WERI-Rb-1 (cell line): ENCODE measurements around the gene SLC2A3.
"Not testable (repeated sequence)": the region's sequence is repeated elsewhere in the genome, so short reads cannot be mapped to it uniquely, and the experiment has no call there.

Experiments used
- DNase-seq: peaks from one replicate; pipeline ENCODE4 v3.0.0-alpha.2; 2020
- H3K27ac ChIP-seq: fragments of 250-450 bp; sonication (Bioruptor Pico); 2 replicates; pipeline ENCODE4 v1.5.1; 2020; ENCODE audit warnings: mild to moderate bottlenecking, moderate library complexity
- H3K27me3 ChIP-seq: fragments of 250-450 bp; sonication (Bioruptor Pico); 2 replicates; pipeline ENCODE4 v1.5.1; 2021; ENCODE audit warnings: mild to moderate bottlenecking, low read depth, moderate library complexity; ENCODE audit not compliant: insufficient read depth, severe bottlenecking
- H3K36me3 ChIP-seq: fragments of 250-450 bp; sonication (Bioruptor Pico); 2 replicates; pipeline ENCODE4 v1.5.1; 2020; ENCODE audit warnings: mild to moderate bottlenecking, moderate library complexity
- H3K4me3 ChIP-seq: 2 replicates; pipeline ENCODE4 v1.5.1; 2011; ENCODE audit warnings: low read depth, mild to moderate bottlenecking, control low read depth, low read length
- H3K9me3 ChIP-seq: fragments of 250-450 bp; sonication (Bioruptor Pico); 2 replicates; pipeline ENCODE4 v1.5.1; 2021; ENCODE audit warnings: mild to moderate bottlenecking, moderate library complexity; ENCODE audit not compliant: severe bottlenecking
- CTCF ChIP-seq: IDR thresholded peaks from 2 replicates; pipeline ENCODE4 v1.5.1; 2011; ENCODE audit warnings: low read depth, mild to moderate bottlenecking, control low read depth, inconsistent platforms, low read length

The SLC2A3 gene

DNA sequence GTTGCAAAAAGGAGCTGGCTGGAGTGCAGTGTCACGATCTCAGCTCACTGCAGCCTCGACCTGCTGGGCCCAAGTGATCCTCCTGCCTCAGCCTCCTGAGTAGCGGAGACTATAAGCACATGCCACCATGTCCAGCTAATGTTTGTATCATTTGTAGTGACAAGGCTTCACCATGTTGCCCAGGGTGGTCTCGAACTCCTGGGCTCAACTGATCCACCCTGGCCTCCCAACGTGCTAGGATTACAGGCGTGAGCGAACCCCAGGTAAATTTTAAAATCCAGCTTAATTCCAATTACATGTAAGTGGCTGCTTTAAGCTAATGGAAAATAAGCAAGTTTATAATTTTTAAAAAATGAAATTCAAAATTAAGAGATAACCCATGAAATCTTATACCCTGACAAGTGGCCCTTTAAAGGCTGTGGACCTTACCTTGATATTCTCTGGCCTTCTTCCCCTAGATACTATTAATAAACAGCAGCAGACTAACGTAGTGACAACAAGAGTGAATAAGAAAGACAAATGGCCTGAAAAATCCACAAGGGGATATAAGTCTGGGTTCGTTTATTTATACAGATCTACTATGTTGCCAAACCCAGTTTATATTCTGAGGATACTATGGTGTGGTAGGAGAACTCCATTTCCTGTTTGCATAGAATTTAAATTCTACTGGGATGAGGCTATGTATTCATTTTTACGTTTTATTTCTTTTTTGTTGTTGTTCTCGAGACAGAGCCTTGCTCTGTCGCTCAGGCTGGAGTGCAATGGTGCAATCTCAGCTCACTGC is 25.6 kb upstream of the SLC2A3 start:
- DNase-seq, result no peak
- Histone ChIP-seq H3K4me3 (no peak overlapping the region; the same call in 1 of the 2 replicates), H3K9me3 (no peaks in the 10 kb centered on the region), H3K27me3 (no peaks in the 10 kb centered on the region), H3K36me3 (no peaks in the 10 kb centered on the region), H3K27ac (no peak overlapping the region)
- TF ChIP-seq CTCF, result no peak

GRCh38 chr12:7959701-7960121 is 23.7 kb upstream of the SLC2A3 start:
- TF ChIP-seq CTCF, result no peak
- Histone ChIP-seq H3K9me3 (no peaks in the 10 kb centered on the region), H3K4me3 (no peak overlapping the region), H3K27me3 (no peaks in the 10 kb centered on the region), H3K36me3 (no peaks in the 10 kb centered on the region), H3K27ac (no peak overlapping the region; the same call in 1 of the 2 replicates)
- DNase-seq, result no peak

- Histone ChIP-seq H3K9me3 (no peaks in the 10 kb centered on the region), H3K27me3 (no peaks in the 10 kb centered on the region), H3K27ac (no peak overlapping the region), H3K36me3 (no peaks in the 10 kb centered on the region), H3K4me3 (no peak overlapping the region)
- no peak for DNase-seq
- no peak for TF ChIP-seq CTCF
These were observed 23.3 kb upstream of the SLC2A3 start for GRCh38 chr12:7959278-7959677.

- not testable (repeated sequence) for H3K9me3 ChIP-seq, H3K27me3 ChIP-seq, H3K27ac ChIP-seq, H3K36me3 ChIP-seq, DNase-seq, H3K4me3 ChIP-seq
These were observed 18.9 kb upstream of the SLC2A3 start for GRCh38 chr12:7954877-7955276.

GRCh38 chr12:7954418-7954817 is 18.4 kb upstream of the SLC2A3 start:
- H3K9me3 ChIP-seq, H3K27me3 ChIP-seq, H3K36me3 ChIP-seq, H3K27ac ChIP-seq, H3K4me3 ChIP-seq, DNase-seq: not testable (repeated sequence)

DNA sequence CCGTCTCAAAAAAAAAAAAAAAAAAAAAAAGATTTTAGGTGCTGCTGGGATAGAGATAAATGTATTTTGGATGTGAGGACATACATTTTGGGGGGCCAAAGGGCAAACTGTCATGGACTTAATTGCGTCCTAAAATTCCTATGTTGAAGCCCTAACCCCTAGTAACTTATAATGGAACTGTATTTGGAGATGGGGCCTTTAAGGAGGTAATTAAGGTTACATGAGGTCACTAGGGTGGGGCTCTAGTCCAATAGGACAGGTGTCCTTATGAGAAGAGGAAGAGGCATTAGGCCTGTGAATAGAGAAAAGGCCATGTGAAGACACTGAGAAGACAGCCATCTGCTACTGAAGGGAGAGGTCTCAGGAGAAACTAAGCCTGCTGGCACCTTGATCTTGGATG is 17.9 kb upstream of the SLC2A3 start:
- not testable (repeated sequence) for H3K4me3 ChIP-seq, DNase-seq

GRCh38 chr12:7951671-7952070 is 15.7 kb upstream of the SLC2A3 start:
- Histone ChIP-seq H3K4me3 (no peak overlapping the region), H3K27me3 (no peaks in the 10 kb centered on the region), H3K27ac (no peak overlapping the region), H3K9me3 (no peaks in the 10 kb centered on the region), H3K36me3 (no peaks in the 10 kb centered on the region)
- TF ChIP-seq CTCF, result no peak
- no peak for DNase-seq

More for the DNA sequence above, 17.9 kb upstream of the SLC2A3 start:
- not testable (repeated sequence) for H3K27me3 ChIP-seq, H3K36me3 ChIP-seq, H3K9me3 ChIP-seq, H3K27ac ChIP-seq

GRCh38 chr12:7950230-7950943 is 14.4 kb upstream of the SLC2A3 start:
- not testable (repeated sequence) for H3K36me3 ChIP-seq, DNase-seq, H3K27ac ChIP-seq, H3K4me3 ChIP-seq, H3K27me3 ChIP-seq, H3K9me3 ChIP-seq
